Measurements from ENCODE around the gene PPIL1. TPM values are rescaled to one million over a fixed set of nuclear protein-coding genes. Genes with fewer than 3 reads are reported as not detected.
A peak's percentile ranks its signal among the peaks of the same experiment; 100 is the strongest.

PPIL1 gene
- total RNA-seq, 6 experiments from 2014 or later = 36.1 to 46.8 (median 39.6) TPM

- Mint-ChIP-seq H3K4me1 (ENCODE audit: low read depth) (peaks cover 58% of the 10 kb centered on the region), H3K27me3 (ENCODE audit: insufficient read depth) (no peaks in the 10 kb centered on the region; the same call in 1 of the 2 replicates), H3K4me3 (peak overlapping the region; percentile 75; the same call in 1 of the 2 replicates), H3K27ac (peak overlapping the region; percentile 64), H3K36me3 (ENCODE audit: low read depth) (peaks cover 32% of the 10 kb centered on the region), H3K9me3 (no peaks in the 10 kb centered on the region)
- DNase-seq = no peak
- TF ChIP-seq CTCF (IDR thresholded peaks at IDR 0.05) = no peak
Observed at GRCh38 chr6:36912030-36912454, 37.4 kb upstream of the PPIL1 start.

- Mint-ChIP-seq H3K27me3 (ENCODE audit: insufficient read depth) (no peaks in the 10 kb centered on the region; the same call in 1 of the 2 replicates), H3K36me3 (ENCODE audit: low read depth) (peaks cover 33% of the 10 kb centered on the region), H3K27ac (no peak overlapping the region), H3K4me3 (no peak overlapping the region), H3K4me1 (ENCODE audit: low read depth) (peaks cover 51% of the 10 kb centered on the region), H3K9me3 (no peaks in the 10 kb centered on the region)
- no peak for DNase-seq
- no peak for TF ChIP-seq CTCF (IDR thresholded peaks at IDR 0.05)
Observed at GRCh38 chr6:36908747-36909146, 34.1 kb upstream of the PPIL1 start.

GRCh38 chr6:36907781-36908180, 33.2 kb upstream of the PPIL1 start:
- Mint-ChIP-seq H3K4me1 (ENCODE audit: low read depth) (peaks cover 46% of the 10 kb centered on the region), H3K36me3 (ENCODE audit: low read depth) (peaks cover 36% of the 10 kb centered on the region), H3K9me3 (no peaks in the 10 kb centered on the region), H3K27me3 (ENCODE audit: insufficient read depth) (no peaks in the 10 kb centered on the region; the same call in 1 of the 2 replicates), H3K4me3 (no peak overlapping the region), H3K27ac (peak overlapping the region; percentile 1; the same call in 1 of the 2 replicates)
- no peak for TF ChIP-seq CTCF (IDR thresholded peaks at IDR 0.05)
- DNase-seq = no peak

- Mint-ChIP-seq H3K27me3 (ENCODE audit: insufficient read depth) (no peaks in the 10 kb centered on the region), H3K27ac (peak overlapping the region; percentile 55; the same call in 1 of the 2 replicates), H3K9me3 (no peaks in the 10 kb centered on the region), H3K4me1 (ENCODE audit: low read depth) (peaks cover 35% of the 10 kb centered on the region), H3K36me3 (ENCODE audit: low read depth) (peaks cover 44% of the 10 kb centered on the region), H3K4me3 (no peak overlapping the region)
- no peak for DNase-seq
- no peak for TF ChIP-seq CTCF (IDR thresholded peaks at IDR 0.05)
Observed at GRCh38 chr6:36906539-36907325, 32.1 kb upstream of the PPIL1 start.

- no peak for TF ChIP-seq CTCF (IDR thresholded peaks at IDR 0.05)
- no peak overlapping the region for H3K4me3 Mint-ChIP-seq
- no peaks in the 10 kb centered on the region for H3K27me3 Mint-ChIP-seq (ENCODE audit: insufficient read depth)
- H3K4me1 Mint-ChIP-seq (ENCODE audit: low read depth) = peaks cover 32% of the 10 kb centered on the region
- H3K9me3 Mint-ChIP-seq = no peaks in the 10 kb centered on the region
- peaks cover 44% of the 10 kb centered on the region for H3K36me3 Mint-ChIP-seq (ENCODE audit: low read depth)
- no peak overlapping the region for H3K27ac Mint-ChIP-seq
- no peak for DNase-seq
Observed at GRCh38 chr6:36904851-36905393, 30.3 kb upstream of the PPIL1 start.

Measured in HFFc6 (cell line).